ENCODE results near the gene ZNF668. TPM values are rescaled to one million over a fixed set of nuclear protein-coding genes. Genes with fewer than 3 reads are reported as not detected.

ZNF668 gene
- total and polyA plus RNA-seq, 2 of the 8 experiments (the other 6 are each of a cell fraction or from before 2014, with no cell fraction given), result 14.0 to 14.3 TPM

DNA sequence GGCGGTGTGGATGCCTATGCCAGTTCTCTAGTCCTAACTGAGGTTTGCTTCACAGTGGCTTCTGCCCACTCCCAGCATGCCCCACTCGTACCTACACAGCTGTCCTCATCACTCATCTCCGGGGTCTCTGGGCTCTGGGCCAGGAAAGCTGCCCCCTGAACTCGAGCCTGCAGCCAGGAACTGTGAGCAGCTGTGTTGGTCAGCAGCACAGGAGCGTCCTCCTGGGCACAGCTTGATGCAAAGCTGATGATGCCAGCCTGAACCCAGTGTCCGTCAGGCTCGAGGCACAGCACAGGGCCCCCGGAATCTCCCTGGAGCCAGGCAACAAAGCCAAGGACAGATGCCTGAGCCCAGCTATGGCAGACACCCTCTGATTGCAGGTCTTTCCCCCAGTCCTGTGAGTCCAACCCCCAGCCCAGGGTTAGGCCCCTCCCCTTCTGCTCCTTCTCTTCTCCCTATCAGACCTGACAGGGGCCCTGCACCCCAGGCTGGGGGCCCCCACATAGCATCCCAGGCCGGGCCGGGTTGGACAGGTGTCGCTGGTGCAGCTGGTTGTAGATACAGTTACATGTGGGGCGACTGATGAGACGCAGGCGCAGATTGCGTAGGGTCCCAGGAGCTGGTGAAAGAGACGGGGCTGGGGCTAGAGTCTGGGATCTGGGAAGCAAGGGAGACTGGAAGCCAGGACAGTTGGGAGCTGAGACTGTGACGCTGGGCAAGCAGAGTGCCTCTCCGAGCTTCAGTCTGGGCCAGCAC is 12.0 kb upstream of the ZNF668 start (continued):
- TF ChIP-seq ATF2 (IDR thresholded peaks at IDR 0.05; ENCODE audit: low read length) (no peak), HDAC6 (IDR thresholded peaks at IDR 0.05; ENCODE audit: low read depth, low read length) (no peak)
